ENCODE measurements around the gene CALCOCO1.

GRCh38 chr12:53750812-53751335 lies 23.6 kb upstream of the CALCOCO1 start:
- TF ChIP-seq CTCF (conservative IDR thresholded peaks at IDR 0.05), result no peak
- no peak for TF ChIP-seq EZH2 (IDR thresholded peaks at IDR 0.05; ENCODE audit: low read depth)

Measured in PC-9 (cell line).